Measurements from ENCODE around the gene CDCA4.

CDCA4 gene

DNA sequence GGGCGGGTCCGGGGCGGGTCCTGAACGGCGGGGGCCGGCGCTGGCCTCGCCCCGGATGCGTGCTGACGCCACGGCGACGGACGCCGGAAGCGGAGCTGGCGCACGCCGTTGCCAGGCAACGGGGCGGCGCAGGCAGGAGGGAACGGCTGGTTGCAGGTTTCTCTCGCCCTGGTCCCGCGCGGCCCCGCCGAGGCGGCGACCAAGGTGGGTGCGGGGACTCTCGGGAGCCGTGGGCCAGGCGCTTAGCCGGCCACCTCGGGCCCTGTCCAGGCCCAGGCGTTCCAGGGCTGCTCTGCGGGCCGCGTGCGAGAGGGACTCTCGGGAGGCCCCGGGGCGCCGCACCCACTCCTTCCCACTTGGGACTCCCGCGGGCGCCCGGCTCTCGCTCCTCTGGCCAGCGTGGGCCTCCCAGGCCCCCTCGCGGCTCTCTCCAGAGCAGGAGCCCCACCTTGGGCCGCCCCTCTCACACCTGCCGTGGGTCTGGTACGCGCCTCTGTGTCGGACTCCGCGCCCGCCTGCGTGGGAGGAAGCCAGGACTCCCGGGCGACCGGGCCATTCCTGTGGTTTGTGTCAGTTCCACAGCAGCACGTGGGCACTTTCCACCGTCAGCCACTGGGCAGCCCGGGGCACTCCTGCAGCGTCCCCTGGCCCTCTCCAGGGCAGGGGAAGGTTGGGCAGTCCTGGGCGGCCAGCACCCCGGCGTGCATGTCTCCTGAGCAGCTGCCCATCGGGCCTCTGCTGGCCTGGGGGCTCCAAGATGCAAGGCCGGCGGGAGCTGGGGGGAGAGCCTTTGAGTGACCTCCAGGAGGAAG is 35.0 kb downstream of the CDCA4 start, which contains the start of gene CLBA1:
Gene CLBA1 (plus strand): TSS at position 114 of the 812 bp plus-strand sequence. CDS start 644 bp downstream, at position 758.
- DNase-seq: peak; percentile 92 to 94 (median 94)

DNA sequence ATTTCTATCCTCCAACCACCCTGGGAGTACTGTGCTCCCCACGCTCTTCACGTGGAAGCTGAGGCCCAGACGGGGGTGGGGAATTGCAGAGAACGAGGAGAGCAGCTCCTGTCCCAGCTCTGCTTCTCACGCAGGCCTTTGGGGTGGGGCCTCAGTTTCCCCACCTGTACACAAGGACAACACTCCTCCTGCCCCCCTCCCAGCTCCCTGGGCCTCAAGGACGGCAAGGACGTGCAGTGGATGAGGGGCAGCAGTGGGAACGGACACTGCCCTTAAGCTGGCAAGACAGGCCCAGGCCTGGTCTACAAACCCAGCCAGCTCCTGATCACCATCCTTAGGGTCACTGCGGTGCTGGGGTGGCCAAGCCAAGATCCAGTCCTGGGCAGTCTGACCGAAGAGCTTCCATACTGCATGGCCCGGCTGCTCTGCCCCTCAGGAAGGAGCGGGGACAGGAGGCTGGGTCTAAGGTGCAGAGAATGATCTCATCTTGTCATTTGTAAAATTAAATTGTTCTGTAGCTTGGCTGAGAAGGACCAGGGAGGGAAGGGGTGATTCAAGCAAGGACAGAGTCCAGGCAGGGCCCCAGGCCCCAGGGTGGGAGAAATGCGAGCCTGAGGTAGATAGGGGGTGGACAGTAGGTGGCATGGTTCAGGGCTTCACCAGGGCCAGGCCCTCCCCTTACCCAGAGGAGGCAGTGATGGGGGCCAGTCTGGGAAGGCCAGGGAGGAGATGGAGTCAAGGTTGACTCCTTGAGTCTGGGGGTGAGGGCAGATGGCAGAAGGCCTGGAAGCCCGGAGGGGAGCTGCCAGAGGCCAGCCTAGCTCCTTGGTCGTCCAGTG is 36.6 kb downstream of the CDCA4 start:
- DNase-seq: no peak

GRCh38 chr14:104983231-104983721 is 37.6 kb downstream of the CDCA4 start:
- no peak for DNase-seq

- no peak for DNase-seq
These were observed 38.2 kb downstream of the CDCA4 start for GRCh38 chr14:104982548-104983230.

- DNase-seq: peak in 1 of 3 experiments; percentile 26
These were observed 39.0 kb downstream of the CDCA4 start for GRCh38 chr14:104981699-104982541.

GRCh38 chr14:104980611-104981531 is 40.0 kb downstream of the CDCA4 start:
- no peak for DNase-seq

DNA sequence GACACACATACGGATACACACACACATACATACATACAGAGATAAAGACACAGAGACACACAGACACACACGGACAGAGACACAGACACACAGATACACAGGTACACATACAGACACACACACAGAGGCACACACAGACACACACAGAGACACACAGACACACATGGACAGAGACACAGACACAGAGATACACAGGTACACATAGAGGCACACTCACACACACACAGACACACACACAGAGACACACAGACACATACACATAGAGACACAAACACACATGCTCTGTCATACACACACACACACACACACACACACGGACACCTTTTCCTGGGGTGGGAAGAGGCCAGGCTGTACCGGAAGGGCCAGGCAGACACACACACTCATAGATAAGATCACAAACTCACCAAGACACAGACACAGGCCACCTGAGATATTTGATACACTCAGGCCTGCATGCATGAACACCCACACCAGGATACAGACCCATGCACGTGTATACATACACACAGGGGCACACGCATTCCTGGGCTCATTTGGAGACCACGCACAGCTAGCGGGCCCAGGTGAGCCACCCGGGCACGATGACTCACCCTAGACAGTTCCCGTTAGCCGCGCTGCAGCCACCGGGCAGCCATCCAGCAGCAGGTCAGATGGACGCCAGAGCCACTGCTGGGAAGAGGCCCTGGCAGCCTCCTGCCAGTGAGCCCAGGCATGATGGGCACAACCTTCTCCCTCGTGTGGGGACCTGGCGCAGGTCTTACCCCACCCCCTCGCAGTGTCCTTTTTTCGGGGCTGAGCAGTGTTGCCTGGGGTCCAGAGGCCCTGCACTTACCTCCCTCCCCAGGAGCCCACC is 40.9 kb downstream of the CDCA4 start:
- no peak for DNase-seq

GRCh38 chr14:104978746-104979691 is 41.9 kb downstream of the CDCA4 start:
- DNase-seq: no peak

DNA sequence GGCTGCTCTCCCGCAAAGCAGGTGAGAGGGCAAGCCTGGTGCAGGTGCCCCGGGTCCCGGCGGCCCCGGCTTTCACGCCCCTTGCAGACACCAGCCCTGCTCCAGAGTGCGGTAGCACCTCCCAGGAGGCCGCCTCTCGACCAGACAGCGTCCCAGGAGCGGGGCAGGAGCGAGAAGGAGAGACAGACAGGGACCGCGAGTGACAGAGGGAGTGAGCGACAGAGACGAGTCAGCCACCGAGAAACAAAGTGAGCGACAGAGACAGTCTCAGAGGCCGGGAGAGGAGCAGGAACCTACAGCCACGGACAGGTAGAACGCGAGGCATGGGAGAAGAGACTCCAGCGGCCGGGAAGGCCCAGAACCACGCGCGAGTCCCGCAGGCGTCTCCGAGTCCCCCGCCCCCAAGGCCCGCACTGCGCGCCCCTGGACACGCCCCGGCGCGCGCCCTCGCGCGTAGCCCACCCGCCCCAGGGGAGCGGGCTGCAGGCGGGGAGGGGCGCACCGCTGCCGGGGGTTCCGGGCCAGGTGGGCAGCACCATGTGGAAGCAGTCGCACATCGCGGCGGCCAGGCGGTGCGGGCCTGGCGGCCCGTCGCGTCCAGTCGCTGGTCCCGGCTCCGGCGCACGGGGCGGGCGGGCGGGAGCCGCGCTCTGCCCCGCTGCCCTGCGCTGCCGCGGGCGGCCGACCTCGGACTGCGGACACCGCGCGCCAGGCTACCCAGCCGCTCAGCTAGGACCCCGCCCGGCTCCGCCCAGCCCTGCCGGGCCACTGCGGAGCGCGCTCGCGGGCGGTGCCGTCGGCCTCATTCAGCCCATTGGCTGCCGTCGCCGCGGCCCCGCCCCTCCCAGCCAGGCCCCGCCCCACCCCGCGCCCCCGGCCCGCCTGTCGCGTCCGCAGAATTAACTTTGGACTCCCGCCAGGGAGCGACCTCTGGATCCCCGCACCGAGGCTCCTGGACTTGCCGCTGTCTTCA is 42.9 kb downstream of the CDCA4 start, which contains the start of gene AHNAK2:
Gene AHNAK2 (minus strand): TSS at position 694 of the 973 bp plus-strand sequence. CDS start 137 bp downstream, at position 557.
- DNase-seq: peak; percentile 50 to 82 (median 80)

DNA sequence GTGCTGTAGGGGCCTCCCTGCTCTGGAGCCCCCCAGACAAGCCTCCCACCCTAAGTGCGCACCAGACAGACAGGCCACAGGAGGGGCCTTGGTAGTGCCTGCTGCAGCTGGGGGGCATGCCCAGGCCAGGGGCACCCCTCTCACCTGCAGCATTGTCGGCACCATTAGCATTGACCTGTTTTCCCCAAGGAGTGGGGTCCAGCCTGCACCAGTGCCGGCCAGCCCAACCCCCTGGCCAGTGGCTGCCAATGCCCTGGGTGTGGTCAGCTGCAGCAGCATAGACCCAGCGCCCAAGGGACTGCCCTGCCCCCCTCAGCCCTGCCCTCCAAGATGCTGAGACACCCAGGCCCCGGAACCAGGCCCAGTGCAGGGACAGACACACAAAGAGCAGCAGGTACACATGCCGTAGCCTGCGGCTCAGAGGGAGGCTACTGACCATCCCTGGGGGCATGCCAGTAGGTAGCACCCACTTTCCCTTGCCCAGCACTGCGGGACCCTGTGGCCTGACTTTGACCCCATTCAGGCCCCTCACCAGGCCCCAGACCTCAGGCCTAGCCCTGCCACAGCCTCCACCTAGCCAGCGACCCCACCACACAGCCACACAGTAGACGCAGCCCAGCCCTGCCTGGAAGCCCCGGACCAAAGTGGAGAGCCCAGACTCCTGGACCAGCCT is 43.7 kb downstream of the CDCA4 start:
- DNase-seq: peak in 1 of 3 experiments; percentile 29

DNA sequence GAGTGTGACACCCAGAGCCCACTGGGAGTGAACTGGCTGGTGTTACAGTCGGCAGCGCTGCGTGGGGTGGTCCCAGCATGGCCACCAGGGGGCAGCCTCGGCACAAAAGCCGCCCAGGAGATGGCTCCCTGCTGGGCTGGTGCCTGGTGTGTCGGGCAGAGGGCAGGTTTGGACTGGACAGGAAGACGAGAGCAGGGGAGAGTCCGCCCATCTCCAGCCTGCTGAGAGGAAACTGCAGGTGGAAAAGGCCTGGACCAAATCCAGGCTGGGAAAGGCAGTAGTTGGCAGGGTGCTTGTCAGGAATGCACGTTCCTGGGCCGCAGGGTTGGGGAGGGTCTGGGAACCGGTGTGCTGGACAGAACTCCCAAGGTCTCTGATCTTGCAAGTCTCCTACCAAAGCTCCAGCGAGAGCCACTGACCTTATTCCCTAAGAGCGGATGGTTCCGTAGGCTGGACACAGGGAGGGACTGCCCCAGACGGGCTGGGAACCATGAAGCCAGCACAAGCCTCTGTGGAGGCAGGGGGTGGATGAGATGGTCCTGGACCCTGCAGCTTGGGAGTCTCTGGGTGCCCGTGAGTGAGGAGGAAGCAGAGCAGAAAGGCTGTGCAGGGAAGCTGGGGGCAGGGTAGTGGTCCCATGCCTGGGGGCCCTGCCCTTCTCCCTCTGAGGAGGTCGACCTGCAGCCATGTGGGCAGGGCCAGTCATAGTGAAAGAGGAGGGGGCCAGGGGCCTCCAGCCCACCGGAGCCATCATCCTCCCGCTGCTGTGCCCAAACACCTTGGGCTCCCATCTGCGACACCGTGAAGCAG is 44.5 kb downstream of the CDCA4 start:
- DNase-seq: peak; percentile 55 to 78 (median 63)

GRCh38 chr14:104975481-104976197 is 45.2 kb downstream of the CDCA4 start:
- DNase-seq: peak in 1 of 3 experiments; percentile 30

GRCh38 chr14:104974665-104975390 is 46.1 kb downstream of the CDCA4 start:
- DNase-seq: no peak

- DNase-seq: no peak
These were observed 46.7 kb downstream of the CDCA4 start for GRCh38 chr14:104974146-104974541.
